IPS-20b (cell line): ENCODE measurements around the gene TAS2R60.

ENCODE experiments used
- H3K27ac ChIP-seq: one replicate; pipeline ENCODE4 v1.5.1; 2013; ENCODE audit warnings: low read length
- H3K27me3 ChIP-seq: 2 replicates; pipeline ENCODE4 v1.6.1; 2013; ENCODE audit warnings: mild to moderate bottlenecking, low read length, inconsistent platforms; ENCODE audit not compliant: insufficient read depth
- H3K36me3 ChIP-seq: 2 replicates; pipeline ENCODE4 v1.6.1; 2013; ENCODE audit warnings: low read depth, mild to moderate bottlenecking, inconsistent platforms, low read length, moderate library complexity; ENCODE audit not compliant: insufficient read depth
- H3K4me1 ChIP-seq: 2 replicates; pipeline ENCODE4 v1.6.1; 2013; ENCODE audit warnings: mild to moderate bottlenecking, control low read depth, inconsistent platforms, low read length, moderate library complexity; ENCODE audit not compliant: insufficient read depth
- H3K4me3 ChIP-seq: 2 replicates; pipeline ENCODE4 v1.5.1; 2013; ENCODE audit warnings: mild to moderate bottlenecking, low read length, inconsistent platforms
- H3K9ac ChIP-seq: 2 replicates; pipeline ENCODE4 v1.6.1; 2013; ENCODE audit warnings: low read depth, mild to moderate bottlenecking, inconsistent platforms, low read length, moderate library complexity
- H3K9me3 ChIP-seq: 2 replicates; pipeline ENCODE4 v1.6.1; 2013; ENCODE audit warnings: mild to moderate bottlenecking, low read depth, low read length, inconsistent platforms; ENCODE audit not compliant: insufficient read depth

The TAS2R60 gene

DNA sequence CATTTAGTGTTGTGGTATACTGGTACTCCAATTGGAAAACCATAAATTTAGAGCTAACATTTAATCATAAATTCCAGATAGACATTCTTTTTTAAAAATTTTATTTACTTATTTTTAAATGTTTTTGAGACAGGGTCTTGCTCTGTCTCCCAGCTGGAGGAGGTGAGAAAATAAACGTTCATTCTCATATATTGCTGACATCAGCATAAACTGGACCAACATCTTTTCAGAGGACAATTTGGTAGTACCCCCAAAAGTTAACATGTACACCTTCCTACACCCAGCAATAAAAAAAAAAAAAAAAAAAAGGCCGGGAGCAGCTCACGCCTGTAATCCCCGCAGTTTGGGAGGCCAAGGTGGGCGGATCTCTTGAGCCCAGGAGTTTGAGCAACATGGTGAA is 5.2 kb downstream of the TAS2R60 start:
- H3K4me3 ChIP-seq = no peak overlapping the region
- no peak overlapping the region for H3K27ac ChIP-seq
- no peaks in the 10 kb centered on the region for H3K27me3 ChIP-seq

DNA sequence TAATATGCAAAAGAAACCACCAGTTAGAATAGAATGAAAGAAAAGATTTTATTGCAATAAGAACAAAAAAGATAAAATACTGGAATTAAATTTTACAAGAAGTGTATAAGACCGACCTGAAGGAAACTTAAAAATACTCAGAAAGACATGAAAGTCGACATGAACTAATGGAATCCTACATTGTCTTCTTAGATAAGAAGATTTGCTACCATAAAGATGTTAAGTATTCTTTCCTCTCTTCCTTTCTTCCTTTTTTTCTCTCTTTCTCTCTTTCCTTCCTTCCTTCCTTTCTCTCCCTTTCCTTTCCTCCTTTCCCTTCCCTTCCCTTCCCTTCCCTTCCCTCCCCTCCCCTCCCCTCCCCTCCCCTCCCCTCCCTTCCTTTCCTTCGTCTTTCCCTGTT is 6.5 kb downstream of the TAS2R60 start:
- Histone ChIP-seq H3K36me3 (no peaks in the 10 kb centered on the region), H3K4me1 (peaks cover 8% of the 10 kb centered on the region; the same call in 1 of the 2 replicates), H3K9me3 (no peaks in the 10 kb centered on the region), H3K27ac (no peak overlapping the region), H3K4me3 (no peak overlapping the region), H3K27me3 (no peaks in the 10 kb centered on the region), H3K9ac (no peak overlapping the region)

More for the DNA sequence above, 5.2 kb downstream of the TAS2R60 start:
- Histone ChIP-seq H3K4me1 (peaks cover 8% of the 10 kb centered on the region; the same call in 1 of the 2 replicates), H3K9me3 (no peaks in the 10 kb centered on the region), H3K36me3 (no peaks in the 10 kb centered on the region), H3K9ac (no peak overlapping the region)

GRCh38 chr7:143451122-143451521 is 7.9 kb downstream of the TAS2R60 start:
- Histone ChIP-seq H3K36me3 (no peaks in the 10 kb centered on the region), H3K27ac (no peak overlapping the region), H3K27me3 (no peaks in the 10 kb centered on the region), H3K9ac (no peak overlapping the region), H3K4me3 (no peak overlapping the region), H3K4me1 (no peaks in the 10 kb centered on the region), H3K9me3 (no peaks in the 10 kb centered on the region)

GRCh38 chr7:143451746-143452145 is 8.5 kb downstream of the TAS2R60 start:
- H3K4me1 ChIP-seq = no peaks in the 10 kb centered on the region
- H3K9me3 ChIP-seq = no peaks in the 10 kb centered on the region
- no peak overlapping the region for H3K9ac ChIP-seq
- no peak overlapping the region for H3K27ac ChIP-seq
- H3K36me3 ChIP-seq = no peaks in the 10 kb centered on the region
- H3K4me3 ChIP-seq = no peak overlapping the region
- H3K27me3 ChIP-seq = no peaks in the 10 kb centered on the region

DNA sequence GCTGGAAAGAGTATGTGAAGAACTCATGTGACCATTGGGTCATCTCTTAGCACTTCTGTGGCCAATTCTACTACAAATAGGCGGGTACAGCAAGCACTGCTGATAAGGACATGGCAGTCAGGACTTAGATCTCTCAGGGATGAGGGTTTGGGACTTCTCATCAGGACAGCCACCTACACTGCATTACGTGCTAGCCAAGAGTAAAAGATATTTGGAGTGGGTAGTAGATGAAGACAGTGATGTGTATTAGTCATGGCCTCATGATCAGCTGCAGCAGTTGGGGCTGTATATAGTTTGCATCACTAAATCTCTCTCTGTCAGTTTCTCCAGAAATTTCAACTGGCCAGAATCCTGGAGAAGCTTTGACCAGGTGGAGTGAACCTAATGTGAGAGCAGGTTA is 9.2 kb downstream of the TAS2R60 start:
- Histone ChIP-seq H3K4me3 (no peak overlapping the region), H3K36me3 (no peaks in the 10 kb centered on the region), H3K9me3 (no peaks in the 10 kb centered on the region), H3K4me1 (no peaks in the 10 kb centered on the region), H3K9ac (no peak overlapping the region), H3K27ac (no peak overlapping the region), H3K27me3 (no peaks in the 10 kb centered on the region)

GRCh38 chr7:143454091-143454680 is 10.9 kb downstream of the TAS2R60 start:
- Histone ChIP-seq H3K36me3 (no peaks in the 10 kb centered on the region), H3K4me3 (no peak overlapping the region), H3K27ac (no peak overlapping the region), H3K9ac (no peak overlapping the region), H3K9me3 (no peaks in the 10 kb centered on the region), H3K4me1 (no peaks in the 10 kb centered on the region), H3K27me3 (no peaks in the 10 kb centered on the region)

DNA sequence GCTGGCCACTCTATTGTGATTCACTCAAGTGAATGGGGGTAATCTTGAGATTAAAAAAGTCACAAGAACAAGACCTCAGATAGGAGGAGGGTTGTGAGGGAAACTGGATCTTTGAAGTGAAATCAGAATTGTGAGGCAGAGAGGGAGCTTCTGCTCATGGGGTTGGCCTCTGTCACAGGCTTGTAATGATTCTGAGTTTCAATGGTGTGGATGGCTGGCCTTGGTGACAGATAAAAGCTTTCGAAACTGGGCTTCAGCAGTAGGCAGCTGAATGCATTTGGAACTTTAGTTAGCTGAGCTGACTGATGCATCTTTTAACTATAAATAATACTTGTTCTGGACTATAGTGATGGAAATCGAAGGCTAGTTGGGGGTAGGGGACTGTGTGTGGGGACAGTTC is 12.2 kb downstream of the TAS2R60 start:
- no peaks in the 10 kb centered on the region for H3K9me3 ChIP-seq
- no peaks in the 10 kb centered on the region for H3K4me1 ChIP-seq
- no peak overlapping the region for H3K27ac ChIP-seq
- no peak overlapping the region for H3K9ac ChIP-seq
- H3K4me3 ChIP-seq = no peak overlapping the region
- no peaks in the 10 kb centered on the region for H3K27me3 ChIP-seq
- no peaks in the 10 kb centered on the region for H3K36me3 ChIP-seq

DNA sequence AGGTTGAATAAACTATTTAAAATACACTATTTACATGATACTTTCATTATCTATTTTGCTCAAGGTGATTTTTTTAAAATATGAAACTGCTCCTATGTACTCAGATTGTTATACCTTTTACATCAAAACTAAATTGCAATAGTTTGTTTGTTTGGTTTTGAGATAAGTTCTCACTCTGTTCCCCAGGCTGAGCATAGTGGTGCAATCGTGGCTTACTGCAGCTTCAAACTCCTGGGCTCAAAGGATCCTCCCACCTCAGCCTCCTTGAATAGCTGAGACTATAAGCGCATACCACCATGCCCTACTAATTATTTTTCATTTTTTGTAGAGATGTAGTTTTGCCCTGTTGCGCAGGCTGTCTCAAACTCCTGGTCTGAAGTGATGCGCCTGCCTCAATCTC is 12.7 kb downstream of the TAS2R60 start:
- H3K9me3 ChIP-seq = no peaks in the 10 kb centered on the region
- H3K36me3 ChIP-seq = no peaks in the 10 kb centered on the region
- no peak overlapping the region for H3K27ac ChIP-seq
- no peak overlapping the region for H3K9ac ChIP-seq
- H3K4me1 ChIP-seq = no peaks in the 10 kb centered on the region
- no peak overlapping the region for H3K4me3 ChIP-seq
- no peaks in the 10 kb centered on the region for H3K27me3 ChIP-seq

- no peak overlapping the region for H3K4me3 ChIP-seq
- no peaks in the 10 kb centered on the region for H3K4me1 ChIP-seq
These were observed 13.9 kb downstream of the TAS2R60 start for GRCh38 chr7:143456992-143457793.

DNA sequence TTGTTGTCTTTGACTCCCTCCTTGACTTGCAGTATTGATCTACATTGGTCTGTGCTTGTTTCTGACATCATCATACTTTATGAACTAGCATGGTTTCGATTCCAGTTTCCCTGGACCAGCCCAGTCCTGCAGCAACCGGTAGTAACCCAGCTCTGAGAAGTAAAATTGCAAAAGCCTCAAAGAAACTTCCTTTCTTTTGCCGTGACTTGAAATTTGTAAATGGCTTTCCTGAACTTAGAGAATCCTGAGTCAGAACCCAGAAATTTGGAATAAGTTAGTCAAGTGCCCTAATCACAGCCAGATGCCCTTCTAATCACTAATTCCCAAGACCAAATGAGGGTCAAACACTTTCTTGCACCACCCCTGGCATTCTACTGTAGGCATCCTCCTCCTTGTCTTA is 15.0 kb downstream of the TAS2R60 start:
- Histone ChIP-seq H3K9me3 (peaks cover 9% of the 10 kb centered on the region; the same call in 1 of the 2 replicates), H3K9ac (no peak overlapping the region), H3K4me3 (no peak overlapping the region), H3K36me3 (no peaks in the 10 kb centered on the region), H3K27ac (no peak overlapping the region), H3K27me3 (no peaks in the 10 kb centered on the region), H3K4me1 (no peaks in the 10 kb centered on the region)

More at GRCh38 chr7:143456992-143457793, 13.9 kb downstream of the TAS2R60 start:
- Histone ChIP-seq H3K9me3 (peaks cover 7% of the 10 kb centered on the region; the same call in 1 of the 2 replicates), H3K27ac (no peak overlapping the region), H3K27me3 (no peaks in the 10 kb centered on the region), H3K9ac (no peak overlapping the region), H3K36me3 (no peaks in the 10 kb centered on the region)

DNA sequence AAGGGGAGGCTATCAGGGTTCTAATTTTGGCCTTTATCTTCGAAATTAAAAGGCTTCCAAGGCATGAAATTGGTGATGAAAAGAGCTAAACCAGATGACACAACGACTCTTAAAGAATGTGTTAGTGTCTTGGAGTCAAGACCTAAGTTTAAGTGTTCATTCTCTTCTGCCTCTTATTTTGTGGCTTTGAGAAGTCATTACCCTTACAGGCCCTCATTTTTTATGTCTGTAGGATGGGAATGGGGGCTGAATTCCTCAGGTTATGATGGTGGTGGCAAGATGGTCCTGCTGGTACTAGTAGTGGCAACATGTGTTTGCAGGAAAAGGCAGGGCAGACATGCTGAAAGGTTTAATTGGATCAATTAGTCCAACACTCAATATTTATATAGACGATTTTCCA is 15.4 kb downstream of the TAS2R60 start:
- no peak overlapping the region for H3K27ac ChIP-seq
- H3K36me3 ChIP-seq = no peaks in the 10 kb centered on the region
- no peak overlapping the region for H3K4me3 ChIP-seq
- H3K9ac ChIP-seq = no peak overlapping the region
- H3K4me1 ChIP-seq = no peaks in the 10 kb centered on the region
- H3K27me3 ChIP-seq = no peaks in the 10 kb centered on the region
- peaks cover 9% of the 10 kb centered on the region; the same call in 1 of the 2 replicates for H3K9me3 ChIP-seq

DNA sequence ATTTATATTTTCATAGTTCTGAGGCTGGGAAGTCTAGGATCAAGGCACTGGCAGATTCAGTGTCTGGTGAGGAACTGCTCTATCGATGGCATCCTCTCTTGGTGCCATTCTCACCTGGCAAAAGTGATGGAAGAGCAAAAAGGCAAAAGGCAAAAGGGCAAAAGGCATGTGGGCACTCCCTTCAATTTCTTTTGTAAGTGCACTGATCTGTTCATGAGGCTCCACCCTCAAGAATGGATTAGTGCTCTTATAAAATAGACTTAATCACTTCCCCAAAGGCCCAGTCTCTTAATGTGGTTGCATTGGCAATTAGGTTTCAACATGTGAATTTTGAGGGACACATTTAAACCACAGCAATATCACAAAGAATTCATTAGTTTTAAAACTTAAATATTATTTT is 16.1 kb downstream of the TAS2R60 start:
- H3K9me3 ChIP-seq = peaks cover 9% of the 10 kb centered on the region; the same call in 1 of the 2 replicates
- no peaks in the 10 kb centered on the region for H3K36me3 ChIP-seq
- H3K27me3 ChIP-seq = no peaks in the 10 kb centered on the region
- no peaks in the 10 kb centered on the region for H3K4me1 ChIP-seq
- H3K27ac ChIP-seq = no peak overlapping the region
- no peak overlapping the region for H3K4me3 ChIP-seq
- H3K9ac ChIP-seq = no peak overlapping the region
